Measurements from ENCODE around the gene MZT1.

MZT1 gene

DNA sequence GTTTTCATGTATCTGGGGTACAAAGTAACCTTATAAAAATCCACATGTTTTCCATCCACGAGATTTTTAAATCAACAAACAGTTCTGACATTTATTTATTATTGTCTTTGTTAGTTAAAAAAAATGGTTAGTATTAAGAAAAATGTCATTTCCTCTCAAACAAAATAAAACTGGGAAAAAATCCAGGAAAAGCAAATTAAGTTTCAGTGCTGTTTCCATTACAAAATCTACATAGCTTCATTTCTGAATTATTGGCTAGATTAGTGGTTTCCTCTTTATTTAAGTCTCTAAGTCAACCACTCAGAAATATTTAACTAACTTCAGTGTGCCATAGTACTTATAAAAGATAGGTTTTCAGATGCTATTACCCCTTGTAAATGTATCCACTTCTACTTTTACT is 49.1 kb downstream of the MZT1 start:
- no peak for DNase-seq

DNA sequence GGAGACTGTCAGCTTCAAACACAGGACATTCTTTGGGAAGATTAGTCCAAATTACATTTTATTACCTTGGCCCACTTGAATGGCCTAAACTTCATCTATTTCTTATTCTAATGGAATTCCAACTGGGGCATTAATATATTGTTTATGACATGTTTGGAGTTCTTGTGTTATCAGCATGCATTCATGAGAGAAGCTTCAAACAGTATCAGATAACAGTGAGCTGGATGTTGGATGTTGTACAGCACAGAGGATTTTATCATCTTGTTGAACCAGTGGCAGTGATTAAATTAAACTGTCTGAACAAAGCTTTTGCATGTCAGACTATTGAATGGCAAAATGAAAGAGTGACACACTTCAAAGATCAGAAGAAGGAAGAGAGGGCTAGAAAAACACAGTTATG is 50.0 kb downstream of the MZT1 start:
- no peak for DNase-seq

DNA sequence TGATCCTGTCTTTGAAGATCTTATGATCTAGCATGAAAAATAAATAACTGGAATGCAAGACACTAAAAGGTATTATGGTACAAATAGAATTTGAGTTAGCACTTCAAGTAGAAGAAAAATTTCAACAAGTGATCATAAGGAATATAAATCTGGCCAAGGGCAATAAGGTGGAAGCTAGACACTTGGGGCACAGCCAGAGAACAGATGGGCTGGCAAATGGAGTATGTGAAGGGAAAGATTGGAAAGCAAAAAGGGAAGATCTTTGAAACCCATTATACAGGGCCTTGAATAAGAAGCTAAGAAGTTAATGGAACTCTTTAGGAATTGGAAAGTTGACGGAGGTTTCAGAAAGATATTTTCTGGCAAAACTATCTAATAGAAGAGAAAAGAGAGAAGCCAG is 61.0 kb downstream of the MZT1 start:
- DNase-seq: no peak

DNA sequence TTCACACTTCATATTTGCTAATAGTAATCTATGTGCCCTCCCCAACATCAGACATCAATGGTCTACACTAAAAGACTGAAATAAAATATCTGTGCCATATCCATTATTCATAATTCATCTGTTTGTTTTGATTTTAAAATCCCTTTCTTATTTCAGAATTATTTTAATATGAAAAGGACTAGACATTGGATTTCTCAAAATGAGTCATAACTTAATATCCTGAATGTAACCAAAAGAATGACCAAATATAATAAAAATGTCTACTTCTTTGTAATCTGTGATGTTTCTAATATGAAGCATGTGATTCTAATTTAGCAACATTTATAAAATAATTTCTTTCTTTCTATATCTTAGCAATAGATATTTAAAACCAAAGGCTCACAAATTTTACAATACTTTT is 64.9 kb downstream of the MZT1 start:
- DNase-seq: no peak

Measured in left hindlimb (tissue), 1 donor.